Esophagus muscularis mucosa (tissue), 3 donors: ENCODE data around the gene RASAL2.

ENCODE experiments used
- POLR2A ChIP-seq: fragments of 450-650 bp; IDR thresholded peaks from one replicate; pipeline ENCODE4 v1.6.1; 2017; ENCODE audit warnings: antibody characterized with exemption, moderate library complexity, mild to moderate bottlenecking, low read depth
- POLR2AphosphoS5 ChIP-seq, 2 donors: sonication (generic); formaldehyde crosslinking; IDR thresholded peaks; one replicate each; pipeline ENCODE4 v1.6.1; 2017; ENCODE audit warnings: antibody characterized with exemption in 2 of 2
- TF ChIP-seq, protein P1 (sequence below), 3 experiments: fragments of 200-600 bp in 2 of 3; fragments of 450-650 bp in 1 of 3; sonication (generic) in 2 of 3; IDR thresholded peaks; one replicate each; pipeline ENCODE4 v1.5.1; 2017 to 2019; ENCODE audit warnings: antibody characterized with exemption in 3 of 3, mild to moderate bottlenecking in 2 of 3, moderate library complexity in 1 of 3

DNA sequence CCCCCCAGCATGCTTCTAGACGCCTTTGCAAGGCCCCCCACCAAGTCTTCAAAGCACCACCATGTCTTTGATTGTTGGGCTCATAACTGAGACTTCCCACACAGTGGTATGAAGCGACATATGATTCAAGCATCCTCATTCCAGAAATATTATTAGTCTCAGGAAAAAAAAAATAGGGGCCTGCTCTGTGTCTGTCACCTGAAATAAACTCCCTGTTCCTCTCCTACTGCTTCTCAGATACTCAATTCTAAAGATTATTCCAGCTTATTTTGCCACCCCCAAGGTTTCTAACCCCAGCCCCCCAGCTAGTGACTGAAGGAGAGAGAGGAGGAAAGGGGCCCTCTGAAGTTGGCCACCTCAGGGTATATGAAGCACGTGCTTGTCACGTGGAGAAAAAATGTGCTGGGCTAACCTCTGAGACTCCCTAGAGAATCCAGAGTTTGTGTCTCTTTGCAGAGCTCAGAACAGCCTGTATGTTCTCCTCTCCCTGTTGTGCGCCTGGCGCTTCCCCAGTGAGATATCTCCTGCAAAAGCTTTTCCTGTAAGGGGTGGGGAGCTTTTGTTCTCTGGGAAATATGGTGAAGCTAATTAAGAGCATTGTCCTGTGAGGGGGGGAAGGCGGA, 35.9 kb upstream of the RASAL2 start:
- TF ChIP-seq POLR2A (no peak), POLR2AphosphoS5 (IDR thresholded peaks at IDR 0.05) (peak; percentile 26 to 57)
- TF ChIP-seq, protein P1, sequence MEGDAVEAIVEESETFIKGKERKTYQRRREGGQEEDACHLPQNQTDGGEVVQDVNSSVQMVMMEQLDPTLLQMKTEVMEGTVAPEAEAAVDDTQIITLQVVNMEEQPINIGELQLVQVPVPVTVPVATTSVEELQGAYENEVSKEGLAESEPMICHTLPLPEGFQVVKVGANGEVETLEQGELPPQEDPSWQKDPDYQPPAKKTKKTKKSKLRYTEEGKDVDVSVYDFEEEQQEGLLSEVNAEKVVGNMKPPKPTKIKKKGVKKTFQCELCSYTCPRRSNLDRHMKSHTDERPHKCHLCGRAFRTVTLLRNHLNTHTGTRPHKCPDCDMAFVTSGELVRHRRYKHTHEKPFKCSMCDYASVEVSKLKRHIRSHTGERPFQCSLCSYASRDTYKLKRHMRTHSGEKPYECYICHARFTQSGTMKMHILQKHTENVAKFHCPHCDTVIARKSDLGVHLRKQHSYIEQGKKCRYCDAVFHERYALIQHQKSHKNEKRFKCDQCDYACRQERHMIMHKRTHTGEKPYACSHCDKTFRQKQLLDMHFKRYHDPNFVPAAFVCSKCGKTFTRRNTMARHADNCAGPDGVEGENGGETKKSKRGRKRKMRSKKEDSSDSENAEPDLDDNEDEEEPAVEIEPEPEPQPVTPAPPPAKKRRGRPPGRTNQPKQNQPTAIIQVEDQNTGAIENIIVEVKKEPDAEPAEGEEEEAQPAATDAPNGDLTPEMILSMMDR (IDR thresholded peaks at IDR 0.05) = no peak
